GM18907 (cell line): ENCODE data around the gene KIF3C.
"Not testable (repeated sequence)": the region's sequence is repeated elsewhere in the genome, so short reads cannot be mapped to it uniquely, and the experiment has no call there.

Experiments used
- ATAC-seq: cut with Tn5 transposase; IDR thresholded peaks from one replicate; pipeline ENCODE4 v1.9.1; 2021; ENCODE audit warnings: mild to moderate bottlenecking, moderate library complexity; ENCODE audit not compliant: unreplicated experiment

Gene KIF3C

DNA sequence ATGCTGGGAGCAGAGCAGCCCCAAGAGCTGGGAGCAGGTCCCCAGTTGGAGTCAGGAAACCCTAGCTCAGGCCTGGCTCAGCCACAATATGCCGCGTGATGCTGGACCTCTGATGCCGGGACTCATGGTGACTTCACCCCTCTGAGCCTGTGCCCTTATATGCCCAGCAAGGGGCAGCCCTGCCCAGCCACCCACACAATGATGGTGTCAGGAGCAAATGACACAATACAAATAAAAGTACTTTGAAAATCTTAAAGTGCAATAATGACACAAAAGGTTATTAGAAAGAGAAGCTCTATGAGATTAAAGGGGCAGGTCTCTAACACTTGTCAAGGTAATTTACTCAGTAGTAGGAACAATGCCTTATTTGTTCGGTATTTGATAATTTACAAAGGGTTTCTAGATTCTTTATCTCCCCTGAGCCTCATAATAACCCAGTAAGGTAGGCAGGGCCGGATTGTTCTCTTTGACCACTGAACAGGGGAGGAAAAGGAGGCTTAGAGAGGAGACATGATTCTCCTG lies 18.3 kb upstream of the KIF3C start:
- ATAC-seq = no peak

DNA sequence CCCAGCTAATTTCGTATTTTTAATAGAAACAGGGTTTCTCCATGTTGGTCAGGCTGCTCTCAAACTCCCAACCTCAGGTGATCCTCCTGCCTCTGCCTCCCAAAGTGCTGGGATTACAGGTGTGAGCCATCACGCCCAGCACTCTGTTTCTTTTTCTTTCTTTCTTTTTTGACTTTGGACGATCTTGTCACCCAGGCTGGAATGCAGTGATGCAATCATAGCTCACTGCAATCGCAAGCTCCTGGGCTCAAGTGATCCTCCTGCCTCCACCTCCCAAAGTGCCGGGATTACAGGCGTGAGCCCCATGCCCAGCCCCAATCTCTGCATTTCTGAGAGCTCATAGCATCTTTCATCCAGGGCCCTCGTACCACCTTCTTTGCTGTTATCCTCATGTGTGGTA lies 17.1 kb upstream of the KIF3C start:
- ATAC-seq = not testable (repeated sequence)

- ATAC-seq = not testable (repeated sequence)
Observed at GRCh38 chr2:25998816-25999383, 16.6 kb upstream of the KIF3C start.

- ATAC-seq = no peak
Observed at GRCh38 chr2:25996844-25997243, 14.5 kb upstream of the KIF3C start.

DNA sequence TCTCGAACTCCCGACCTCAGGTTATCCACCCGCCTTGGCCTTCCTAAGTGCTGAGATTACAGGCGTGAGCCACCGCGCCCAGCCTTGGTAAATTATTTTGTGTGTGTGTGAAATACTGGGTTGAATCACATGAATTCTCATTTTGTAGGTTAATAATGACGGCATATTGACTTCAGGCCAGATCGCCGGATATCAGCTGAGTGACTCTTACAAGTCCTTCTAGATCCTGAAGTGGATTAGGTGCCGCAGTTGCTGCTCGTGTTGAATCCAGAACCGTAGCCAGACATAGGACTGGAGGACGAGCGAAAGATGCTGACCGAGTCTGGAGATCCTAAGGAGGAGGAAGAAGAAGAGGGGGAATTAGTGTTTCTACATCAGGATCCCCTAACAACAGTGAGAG lies 12.2 kb upstream of the KIF3C start:
- no peak for ATAC-seq

DNA sequence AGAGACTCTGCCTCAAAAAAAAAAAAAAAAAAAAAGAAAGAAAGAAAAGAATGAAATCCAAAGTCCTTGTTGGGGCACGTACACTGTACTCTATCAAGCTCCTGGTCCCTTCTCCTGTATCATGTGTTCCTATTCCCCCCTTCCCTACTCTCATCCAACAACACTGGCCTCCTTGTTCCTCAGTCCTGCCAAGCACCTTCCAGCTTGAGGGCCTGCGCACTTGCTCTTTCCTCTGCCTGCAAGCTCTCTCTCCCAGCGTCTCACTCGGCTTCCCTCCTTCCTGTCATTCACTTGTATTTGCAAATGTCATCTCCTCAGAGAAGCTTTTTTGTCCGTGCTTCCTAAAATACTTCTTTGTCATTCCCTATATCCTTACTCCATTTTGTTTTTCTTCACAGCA lies 10.8 kb upstream of the KIF3C start:
- no peak for ATAC-seq

GRCh38 chr2:25992556-25992955 lies 10.3 kb upstream of the KIF3C start:
- no peak for ATAC-seq

GRCh38 chr2:25991965-25992364 lies 9.7 kb upstream of the KIF3C start:
- no peak for ATAC-seq

DNA sequence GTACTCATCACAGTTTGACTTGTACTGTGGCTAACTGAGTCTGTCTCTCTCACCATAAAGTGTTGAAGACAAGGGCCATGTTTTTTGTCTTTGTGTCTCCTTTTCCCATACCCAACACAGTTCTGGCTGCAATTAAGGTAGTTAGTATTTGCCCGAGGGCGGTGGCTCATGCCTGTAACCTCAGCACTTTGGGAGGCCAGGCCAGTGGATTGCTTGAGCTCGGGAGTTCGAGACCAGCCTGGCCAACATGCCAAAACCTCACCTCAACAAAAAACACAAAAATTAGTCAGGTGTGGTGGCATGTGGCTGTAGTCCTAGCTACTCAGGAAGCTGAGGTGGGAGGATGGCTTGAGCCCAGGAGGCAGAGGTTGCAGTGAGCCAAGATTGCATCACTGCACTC lies 6.9 kb upstream of the KIF3C start:
- no peak for ATAC-seq

DNA sequence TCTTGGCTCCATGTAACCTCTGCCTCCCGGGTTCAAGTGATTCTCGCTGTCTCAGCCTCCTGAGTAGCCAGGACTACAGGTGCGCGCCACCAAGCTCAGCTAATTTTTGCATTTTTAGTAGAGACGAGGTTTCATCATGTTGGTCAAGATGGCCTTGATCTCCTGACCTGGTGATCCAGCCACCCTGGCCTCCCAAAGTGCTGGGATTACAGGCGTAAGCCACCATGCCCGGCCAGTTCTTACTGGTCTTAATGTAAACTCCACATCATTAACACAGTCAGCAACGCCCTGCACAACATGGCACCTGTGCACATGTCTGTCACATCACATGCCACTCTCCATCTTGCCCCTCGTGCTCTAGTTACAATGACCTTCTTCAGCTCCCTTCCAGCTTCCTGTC lies 5.8 kb upstream of the KIF3C start:
- ATAC-seq = no peak

DNA sequence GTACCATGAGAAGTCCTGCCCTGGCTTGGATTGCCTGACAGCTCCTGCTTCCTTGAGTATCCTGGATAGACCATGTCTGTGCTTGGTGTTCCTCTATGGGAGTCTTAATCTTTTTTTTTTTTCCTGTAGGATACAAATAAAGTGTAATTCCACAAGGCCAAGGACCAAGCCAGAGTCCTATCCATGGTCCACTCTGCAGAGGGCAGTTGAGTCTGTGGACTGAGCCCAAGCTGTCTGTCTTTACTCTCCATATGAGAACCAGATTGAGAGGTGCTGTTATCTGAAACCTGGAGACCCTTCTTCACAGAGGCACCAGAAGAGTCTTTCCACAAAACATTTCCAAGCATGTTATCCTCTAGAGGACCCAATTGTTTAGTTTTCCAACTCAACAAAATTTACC lies 1.4 kb upstream of the KIF3C start:
- ATAC-seq = no peak

GRCh38 chr2:25982968-25983280 lies 627 bp upstream of the KIF3C start:
- no peak for ATAC-seq

DNA sequence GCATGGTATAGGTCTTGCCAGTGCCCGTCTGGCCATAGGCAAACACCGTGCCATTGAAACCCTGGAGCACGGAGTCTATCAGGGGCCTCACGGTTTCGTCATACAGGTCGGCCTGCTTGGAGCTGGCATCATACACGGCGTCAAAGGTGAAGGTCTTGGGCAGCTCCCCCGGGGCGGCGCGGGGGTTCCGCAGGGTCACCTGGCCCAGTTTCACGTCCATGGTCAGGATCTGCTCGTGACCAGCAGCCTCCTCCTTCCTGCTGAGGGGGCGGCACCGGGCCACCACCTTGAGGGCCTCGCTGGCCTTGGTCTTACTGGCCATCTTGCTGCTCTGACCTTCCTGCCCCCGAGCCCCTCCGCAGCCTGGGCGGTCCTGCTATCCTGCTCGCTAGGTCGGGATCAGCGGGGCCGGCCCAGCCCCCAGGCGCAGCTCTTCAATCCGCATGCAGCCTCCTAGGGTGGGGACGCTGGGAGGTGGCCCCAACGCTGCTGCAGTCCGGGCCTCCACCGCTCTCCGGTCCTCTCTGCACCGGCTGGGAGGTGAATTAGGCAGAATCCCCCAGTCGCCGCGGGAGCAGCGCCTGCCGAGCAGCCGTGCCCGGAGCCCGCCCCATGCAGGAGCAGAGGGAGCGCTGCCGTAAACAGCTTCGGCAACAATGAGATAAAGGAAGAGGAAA lies 563 bp downstream of the KIF3C start:
- no peak for ATAC-seq

DNA sequence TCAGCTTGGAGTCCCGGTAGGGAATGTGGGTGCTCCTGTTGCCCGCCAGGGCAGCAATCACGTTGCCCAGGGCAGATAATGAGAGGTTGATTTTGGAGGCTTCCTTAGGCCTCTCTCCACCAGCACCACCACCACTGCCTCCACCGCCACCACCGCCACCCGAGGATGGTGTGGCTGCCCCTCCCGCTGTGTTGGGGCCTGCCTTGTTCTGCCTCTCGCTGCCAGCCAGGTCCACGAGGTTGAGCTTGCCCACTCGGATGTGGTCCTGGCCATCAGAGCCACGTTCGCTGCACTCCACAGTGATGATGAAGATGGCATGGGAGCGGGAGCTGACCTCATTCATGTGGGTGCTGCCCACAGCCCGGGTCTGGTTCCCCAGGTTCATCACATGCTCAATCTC lies 1.3 kb downstream of the KIF3C start:
- no peak for ATAC-seq

DNA sequence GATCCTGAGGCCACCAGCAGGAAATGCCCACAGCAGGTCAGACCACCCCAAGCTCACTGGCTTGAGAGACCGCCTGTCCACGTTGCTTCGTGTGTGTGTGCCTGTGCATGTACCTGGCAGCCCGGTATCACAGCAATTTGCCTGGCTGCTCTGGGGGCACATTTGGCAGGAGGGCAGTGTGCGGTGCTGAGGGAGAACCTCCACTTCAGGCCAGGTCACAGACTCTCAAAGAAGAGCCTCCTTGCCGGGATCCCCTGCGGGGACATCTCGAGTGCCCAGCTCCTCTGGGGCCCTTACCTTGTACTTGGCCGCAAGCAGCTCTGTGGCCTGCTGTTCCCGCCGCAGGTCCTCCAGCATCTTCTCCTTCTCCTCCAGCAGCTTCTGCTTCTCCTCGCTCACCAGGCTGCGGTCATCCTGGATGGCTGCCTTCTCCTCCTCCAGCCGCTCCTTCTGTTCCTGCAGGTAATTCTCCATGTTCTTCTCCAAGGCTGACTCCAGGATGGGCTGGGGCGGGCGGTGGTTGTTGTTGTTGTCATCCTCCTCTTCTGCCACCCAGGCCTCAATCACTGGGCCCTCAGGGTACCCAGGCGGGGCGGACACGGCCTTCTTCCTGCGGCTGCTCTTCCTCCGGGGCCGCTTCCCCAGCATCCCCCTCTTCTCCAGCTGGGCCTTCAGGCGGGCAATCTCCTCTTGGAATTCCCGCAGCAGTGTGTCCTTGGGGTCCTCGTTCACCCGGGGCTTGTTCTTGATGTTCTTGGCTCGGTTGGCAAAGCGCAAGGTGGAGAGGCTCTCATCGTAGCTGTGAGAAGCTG lies 2.0 kb downstream of the KIF3C start:
- ATAC-seq = no peak

DNA sequence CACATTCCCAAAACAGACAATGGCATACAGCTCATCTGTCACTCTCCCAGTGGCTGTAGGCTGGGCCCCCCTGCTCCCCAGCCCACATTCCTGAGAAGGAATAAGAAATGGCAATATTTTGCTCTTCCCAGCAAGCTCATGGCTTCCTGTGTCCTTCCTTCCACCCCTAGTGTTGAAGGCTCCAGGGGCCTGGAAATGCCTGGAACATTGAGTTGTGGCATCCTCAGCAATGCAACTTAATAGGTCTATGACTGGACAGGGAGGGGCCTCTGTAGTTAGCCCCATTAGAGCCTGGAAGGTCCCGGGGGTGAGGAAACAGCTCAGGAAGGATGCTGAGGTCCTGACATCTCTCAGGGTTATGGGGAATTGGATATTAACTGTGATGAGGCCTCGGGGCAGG lies 3.3 kb downstream of the KIF3C start:
- ATAC-seq = no peak

GRCh38 chr2:25977768-25978167 lies 4.5 kb downstream of the KIF3C start:
- ATAC-seq = no peak

- ATAC-seq = no peak
Observed at GRCh38 chr2:25976983-25977741, 5.1 kb downstream of the KIF3C start.

DNA sequence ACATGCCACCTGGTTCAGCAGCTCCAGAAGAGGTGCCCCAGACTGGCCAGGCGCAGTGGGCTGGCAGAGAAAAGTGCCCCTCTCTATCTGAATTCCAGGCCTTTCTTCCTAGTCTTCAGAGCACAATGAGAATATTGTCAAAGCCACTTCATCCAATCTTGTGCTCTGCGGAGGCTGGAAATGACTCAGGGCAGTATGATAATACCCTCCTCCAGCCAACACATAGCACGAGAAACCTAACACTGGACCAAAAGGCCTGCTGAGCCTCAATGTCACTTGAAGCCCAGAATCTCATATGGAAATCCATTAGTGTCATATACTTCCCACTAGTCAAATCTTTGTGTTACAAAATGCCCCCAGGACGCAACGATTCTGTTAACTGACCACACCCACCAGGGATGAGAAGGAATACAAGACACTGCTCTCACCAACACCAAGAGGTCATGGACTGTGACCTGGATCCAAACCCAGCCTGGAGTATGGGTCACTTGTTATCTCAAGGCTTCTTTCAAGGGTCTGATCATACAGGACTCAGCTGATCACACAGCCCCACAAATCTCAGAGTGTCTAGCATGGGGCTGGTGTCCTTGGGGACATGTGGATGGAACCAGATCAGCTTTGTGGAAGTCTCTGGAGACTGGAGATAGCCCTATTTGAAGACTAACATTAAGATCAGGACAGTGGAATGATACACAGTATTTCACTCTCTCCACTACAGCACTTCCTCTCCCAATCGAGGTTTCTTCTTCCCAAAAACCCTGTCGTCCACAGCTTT lies 10.1 kb downstream of the KIF3C start:
- ATAC-seq = no peak

- ATAC-seq = no peak
Observed at GRCh38 chr2:25971596-25971995, 10.7 kb downstream of the KIF3C start.
